Activated T-cell treated with anti-CD3 and anti-CD28 coated beads, Interleukin-2, amount 50 U/mL, for 1 hour (primary cell): ENCODE results near the gene PWWP2A.
"Not testable (repeated sequence)": the region's sequence is repeated elsewhere in the genome, so short reads cannot be mapped to it uniquely, and the experiment has no call there.

Source experiments
- DNase-seq: peaks from one replicate; pipeline ENCODE4 v3.0.0-alpha.2; 2020

The PWWP2A gene

GRCh38 chr5:160071516-160071915, 47.7 kb downstream of the PWWP2A start:
- DNase-seq: no peak

GRCh38 chr5:160069120-160069519, 50.1 kb downstream of the PWWP2A start:
- DNase-seq: not testable (repeated sequence)

GRCh38 chr5:160064995-160065614, 54.1 kb downstream of the PWWP2A start:
- DNase-seq: no peak

- DNase-seq: no peak
Measured at GRCh38 chr5:160064417-160064810, 54.8 kb downstream of the PWWP2A start.

GRCh38 chr5:160061770-160062169, 57.5 kb downstream of the PWWP2A start:
- no peak for DNase-seq

- no peak for DNase-seq
Measured at GRCh38 chr5:160060001-160060400, 59.2 kb downstream of the PWWP2A start.

- no peak for DNase-seq
Measured at GRCh38 chr5:160057256-160057655, 62.0 kb downstream of the PWWP2A start.

GRCh38 chr5:160054831-160055230, 64.4 kb downstream of the PWWP2A start:
- DNase-seq: no peak

GRCh38 chr5:160054047-160054446, 65.2 kb downstream of the PWWP2A start:
- DNase-seq: no peak

- no peak for DNase-seq
Measured at GRCh38 chr5:160049099-160049498, 70.2 kb downstream of the PWWP2A start.

- no peak for DNase-seq
Measured at GRCh38 chr5:160048131-160048530, 71.1 kb downstream of the PWWP2A start.

- DNase-seq: no peak
Measured at GRCh38 chr5:160047423-160047822, 71.8 kb downstream of the PWWP2A start.

GRCh38 chr5:160044967-160045366, 74.3 kb downstream of the PWWP2A start:
- no peak for DNase-seq

- no peak for DNase-seq
Measured at GRCh38 chr5:160044391-160044804, 74.9 kb downstream of the PWWP2A start.

- no peak for DNase-seq
Measured at GRCh38 chr5:160042671-160043070, 76.6 kb downstream of the PWWP2A start.
